Mesenchymal stem cell (in vitro differentiated cells and primary cell): ENCODE measurements around the gene CAMTA1.
A peak's percentile ranks its signal among the peaks of the same experiment; 100 is the strongest.

ENCODE experiments used
- DNase-seq: peaks from one replicate; pipeline ENCODE4 v3.0.0-alpha.2; 2013
- H2AFZ ChIP-seq: one replicate; pipeline ENCODE4 v1.6.1; 2013; ENCODE audit warnings: low read depth, mild to moderate bottlenecking, control low read depth, inconsistent platforms, low read length, moderate library complexity
- H2AK5ac ChIP-seq: 2 replicates; pipeline ENCODE4 v1.6.1; 2013; ENCODE audit warnings: low read length, moderate library complexity, mild to moderate bottlenecking, inconsistent platforms; ENCODE audit not compliant: severe bottlenecking
- H2BK120ac ChIP-seq: one replicate; pipeline ENCODE4 v1.6.1; 2013; ENCODE audit warnings: low read depth, mild to moderate bottlenecking, inconsistent platforms, low read length, moderate library complexity
- H2BK12ac ChIP-seq, 2 experiments: one replicate each; pipeline ENCODE4 v1.6.1; 2013; ENCODE audit warnings: inconsistent platforms in 2 of 2, low read length in 2 of 2, mild to moderate bottlenecking in 2 of 2, moderate library complexity in 2 of 2, control low read depth in 1 of 2
- H2BK15ac ChIP-seq: one replicate; pipeline ENCODE4 v1.6.1; 2013; ENCODE audit warnings: mild to moderate bottlenecking, low read depth, inconsistent platforms; ENCODE audit not compliant: poor library complexity, severe bottlenecking
- H2BK5ac ChIP-seq: 2 replicates; pipeline ENCODE4 v1.6.1; 2013; ENCODE audit warnings: low read depth, mild to moderate bottlenecking, low read length, control low read depth, inconsistent platforms; ENCODE audit not compliant: poor library complexity, severe bottlenecking
- H3K14ac ChIP-seq, 2 experiments: one replicate each; pipeline ENCODE4 v1.6.1; 2013; ENCODE audit warnings: inconsistent platforms in 2 of 2, low read length in 2 of 2, control low read depth in 1 of 2, mild to moderate bottlenecking in 1 of 2, moderate library complexity in 1 of 2
- H3K18ac ChIP-seq, 2 experiments: one replicate each; pipeline ENCODE4 v1.6.1; 2013; ENCODE audit warnings: inconsistent platforms in 2 of 2, low read length in 2 of 2, control low read depth in 1 of 2, low read depth in 1 of 2, mild to moderate bottlenecking in 1 of 2
- H3K23ac ChIP-seq, 2 experiments: one replicate each; pipeline ENCODE4 v1.6.1; 2013; ENCODE audit warnings: inconsistent platforms in 2 of 2, low read length in 2 of 2, mild to moderate bottlenecking in 2 of 2, moderate library complexity in 2 of 2, control low read depth in 1 of 2
- H3K27ac ChIP-seq: 2 replicates; pipeline ENCODE4 v1.5.1; 2013; ENCODE audit warnings: mild to moderate bottlenecking, moderate library complexity, low read length, control low read depth, inconsistent platforms; ENCODE audit not compliant: poor library complexity, severe bottlenecking
- H3K27me3 ChIP-seq, 2 experiments: 2 replicates each; pipeline versions ENCODE4 v1.6.1 to v1.7.0; 2013; ENCODE audit warnings: low read length in 2 of 2, mild to moderate bottlenecking in 2 of 2, moderate library complexity in 2 of 2, control low read depth in 1 of 2, inconsistent platforms in 1 of 2; ENCODE audit not compliant: control insufficient read depth in 1 of 2, insufficient read depth in 1 of 2
- H3K36me3 ChIP-seq, 2 experiments: 2 replicates each; pipeline versions ENCODE4 v1.6.1 to v1.7.0; 2013; ENCODE audit warnings: low read length in 2 of 2, control low read depth in 1 of 2, inconsistent platforms in 1 of 2, low read depth in 1 of 2, mild to moderate bottlenecking in 1 of 2; ENCODE audit not compliant: insufficient read depth in 2 of 2, control insufficient read depth in 1 of 2
- H3K4ac ChIP-seq, 2 experiments: one replicate each; pipeline ENCODE4 v1.6.1; 2013; ENCODE audit warnings: inconsistent platforms in 2 of 2, low read length in 2 of 2, mild to moderate bottlenecking in 2 of 2, moderate library complexity in 2 of 2, control low read depth in 1 of 2, low read depth in 1 of 2
- H3K4me1 ChIP-seq: 2 replicates; pipeline ENCODE4 v1.6.1; 2013; ENCODE audit warnings: low read depth, low read length, control low read depth; ENCODE audit not compliant: control insufficient read depth, insufficient read depth
- H3K4me2 ChIP-seq: 2 replicates; pipeline ENCODE4 v1.6.1; 2013; ENCODE audit warnings: low read length, mild to moderate bottlenecking, inconsistent platforms; ENCODE audit not compliant: poor library complexity, severe bottlenecking
- H3K4me3 ChIP-seq, 2 experiments: 2 replicates each; pipeline versions ENCODE4 v1.5.1 to v1.7.0; 2013; ENCODE audit warnings: low read length in 2 of 2, mild to moderate bottlenecking in 2 of 2, control low read depth in 1 of 2, low read depth in 1 of 2; ENCODE audit not compliant: insufficient read depth in 1 of 2
- H3K79me1 ChIP-seq: replicated peaks from 2 replicates; pipeline ENCODE4 v1.6.1; 2013; ENCODE audit warnings: mild to moderate bottlenecking, control low read depth, low read length, inconsistent platforms; ENCODE audit not compliant: poor library complexity, severe bottlenecking
- H3K9ac ChIP-seq: 2 replicates; pipeline ENCODE4 v1.7.0; 2013; ENCODE audit warnings: mild to moderate bottlenecking, low read length, moderate library complexity
- H3K9me3 ChIP-seq: 2 replicates; pipeline ENCODE4 v1.7.0; 2013; ENCODE audit warnings: mild to moderate bottlenecking, low read length; ENCODE audit not compliant: control insufficient read depth
- H4K8ac ChIP-seq: one replicate; pipeline ENCODE4 v1.6.1; 2013; ENCODE audit warnings: inconsistent platforms, mild to moderate bottlenecking, low read length, moderate library complexity
- H4K91ac ChIP-seq: one replicate; pipeline ENCODE4 v1.6.1; 2013; ENCODE audit warnings: mild to moderate bottlenecking, low read length, inconsistent platforms
- WGBS: methylation state at CpG from one replicate; pipeline ENCODE4 v1.1.7; 2013; ENCODE audit warnings: mixed read lengths; 5-methylcytosine and 5-hydroxymethylcytosine counted together

The CAMTA1 gene

DNA sequence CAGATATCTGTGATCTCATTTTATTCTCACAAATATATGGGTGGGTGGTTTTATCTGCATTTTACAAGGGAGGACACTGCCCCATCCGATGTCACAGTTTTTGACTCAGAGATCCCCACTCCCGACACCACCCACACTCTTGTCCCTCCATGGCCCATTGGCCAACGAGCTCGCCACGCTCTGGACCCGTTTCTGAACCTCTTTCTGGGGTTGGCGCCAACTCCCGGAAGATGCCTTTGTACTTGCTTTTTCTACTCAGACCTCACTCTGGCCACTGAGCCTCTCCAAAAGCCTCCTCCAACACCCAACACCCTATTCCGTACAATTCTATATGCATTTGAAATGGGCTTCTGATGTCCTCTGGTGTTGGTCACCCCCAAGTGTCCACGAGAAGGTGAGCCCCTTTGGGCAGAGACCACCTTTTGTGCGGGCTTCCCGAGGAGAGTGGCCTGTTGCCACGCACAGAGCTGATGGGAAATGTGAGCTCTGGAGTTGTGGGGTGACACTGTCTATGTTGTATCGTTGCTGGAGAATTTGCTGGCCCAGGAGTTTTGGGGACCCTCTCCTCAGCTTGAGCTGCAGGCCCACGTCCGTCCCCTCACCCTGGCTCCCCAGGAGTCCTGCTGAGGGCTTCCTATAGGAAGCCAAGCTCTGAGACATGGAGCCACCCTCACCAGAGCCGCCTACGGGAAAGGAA, 618.9 kb downstream of the CAMTA1 start:
- no peak overlapping the region for H4K91ac ChIP-seq
- H3K79me1 ChIP-seq, result no peaks in the 10 kb centered on the region
- no peak overlapping the region for H3K4ac ChIP-seq
- peaks cover 17% of the 10 kb centered on the region for H3K4me1 ChIP-seq
- H3K4me2 ChIP-seq, result no peak overlapping the region
- H3K9ac ChIP-seq, result no peak overlapping the region
- no peak overlapping the region for H2BK120ac ChIP-seq
- H3K23ac ChIP-seq, result no peak overlapping the region
- no peaks in the 10 kb centered on the region for H3K36me3 ChIP-seq
- H2BK12ac ChIP-seq, result no peak overlapping the region
- no peak overlapping the region for H3K4me3 ChIP-seq
- no peak overlapping the region for H4K8ac ChIP-seq
- H3K14ac ChIP-seq, result no peak overlapping the region
- WGBS, result 94% methylated on average over 18 of the region's 18 CpGs
- no peak overlapping the region for H3K18ac ChIP-seq
- H2BK15ac ChIP-seq, result peak overlapping the region; percentile 68
- peak overlapping the region; percentile 81 for H2AK5ac ChIP-seq
- H2AFZ ChIP-seq, result no peak overlapping the region
- DNase-seq, result no peak
- H2BK5ac ChIP-seq, result no peak overlapping the region
- peaks cover 0 to 7% of the 10 kb centered on the region in 2 experiments for H3K27me3 ChIP-seq
- no peak overlapping the region for H3K27ac ChIP-seq
- H3K9me3 ChIP-seq, result peaks cover 8% of the 10 kb centered on the region

- no peaks in the 10 kb centered on the region for H3K36me3 ChIP-seq
- 97% methylated on average over 9 of the region's 9 CpGs for WGBS
- no peak overlapping the region for H3K14ac ChIP-seq
- H3K4ac ChIP-seq, result no peak overlapping the region
- H4K91ac ChIP-seq, result no peak overlapping the region
- no peak overlapping the region for H3K27ac ChIP-seq
- H3K27me3 ChIP-seq, result peaks cover 0 to 15% of the 10 kb centered on the region in 2 experiments
- H3K4me2 ChIP-seq, result no peak overlapping the region
- no peaks in the 10 kb centered on the region for H3K79me1 ChIP-seq
- H3K4me1 ChIP-seq, result peaks cover 17% of the 10 kb centered on the region
- H2AFZ ChIP-seq, result no peak overlapping the region
- H3K4me3 ChIP-seq, result peak overlapping the region in 1 of 2 experiments; percentile 24
- DNase-seq, result no peak
- no peak overlapping the region for H4K8ac ChIP-seq
- no peak overlapping the region for H2AK5ac ChIP-seq
- no peak overlapping the region for H3K18ac ChIP-seq
- H3K9ac ChIP-seq, result no peak overlapping the region
- no peak overlapping the region for H2BK5ac ChIP-seq
- H2BK120ac ChIP-seq, result no peak overlapping the region
- no peak overlapping the region for H3K23ac ChIP-seq
- no peak overlapping the region for H2BK15ac ChIP-seq
- H3K9me3 ChIP-seq, result no peaks in the 10 kb centered on the region
- no peak overlapping the region for H2BK12ac ChIP-seq
These were observed 620.7 kb downstream of the CAMTA1 start for GRCh38 chr1:7405844-7406500.

DNA sequence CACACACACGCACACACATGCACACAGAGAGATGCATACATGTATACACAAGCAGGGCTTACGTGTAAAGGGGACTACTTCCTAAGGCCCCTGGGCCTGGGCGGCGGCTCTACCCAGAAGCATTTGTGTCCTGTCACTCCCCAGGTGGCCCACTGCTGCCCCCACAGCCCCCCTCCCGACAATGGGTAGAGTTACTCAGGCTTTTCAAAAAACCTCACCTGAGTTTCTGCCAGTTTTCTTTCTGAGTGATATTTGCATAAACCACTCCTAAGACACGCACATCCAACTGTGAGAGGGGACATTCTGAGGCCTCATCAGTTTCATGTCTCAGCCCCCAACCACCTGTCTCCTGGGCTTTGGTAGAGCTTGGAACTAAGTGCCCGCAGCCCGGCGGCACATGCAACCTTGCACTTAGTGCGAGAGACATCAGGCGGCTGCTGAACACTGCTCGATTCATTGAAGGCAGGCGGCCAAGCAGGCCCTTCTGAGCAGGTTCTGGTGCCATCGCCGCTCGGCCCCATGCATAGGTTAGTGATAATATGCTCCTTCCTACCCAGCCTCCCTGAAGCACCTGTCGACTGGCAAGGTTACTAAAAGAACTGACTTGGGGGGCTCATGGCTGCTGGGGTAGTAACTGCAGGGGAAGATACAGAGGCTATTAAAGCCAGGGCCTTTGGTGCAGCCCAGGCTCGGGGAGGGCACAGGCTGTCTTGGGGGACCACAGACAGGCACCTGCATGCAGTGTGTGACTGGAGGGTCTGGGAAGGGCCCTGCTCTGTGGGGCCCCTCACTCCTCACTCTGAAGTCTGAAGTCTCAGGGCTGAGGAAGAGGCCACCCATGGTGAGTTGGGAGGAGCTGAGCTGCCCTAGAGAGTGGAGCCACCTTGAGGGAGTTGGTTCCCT, 621.6 kb downstream of the CAMTA1 start:
- Histone ChIP-seq H3K4me1 (peaks cover 17% of the 10 kb centered on the region), H3K4me3 (no peak overlapping the region), H3K9ac (no peak overlapping the region), H3K14ac (peak overlapping the region in 1 of 2 experiments; percentile 8), H4K8ac (no peak overlapping the region), H3K27ac (no peak overlapping the region), H3K27me3 (peaks cover 0 to 15% of the 10 kb centered on the region in 2 experiments), H3K36me3 (no peaks in the 10 kb centered on the region), H3K4me2 (no peak overlapping the region), H2BK12ac (no peak overlapping the region), H2AFZ (no peak overlapping the region), H2BK5ac (no peak overlapping the region), H3K79me1 (no peaks in the 10 kb centered on the region), H3K4ac (no peak overlapping the region), H2BK15ac (no peak overlapping the region), H3K23ac (no peak overlapping the region), H2BK120ac (no peak overlapping the region), H3K18ac (no peak overlapping the region), H4K91ac (no peak overlapping the region), H3K9me3 (no peaks in the 10 kb centered on the region), H2AK5ac (no peak overlapping the region)
- 94% methylated on average over 18 of the region's 18 CpGs for WGBS
- DNase-seq, result no peak

GRCh38 chr1:7407544-7407895, 622.3 kb downstream of the CAMTA1 start:
- DNase-seq, result no peak
- Histone ChIP-seq H3K79me1 (no peaks in the 10 kb centered on the region), H3K18ac (no peak overlapping the region), H3K9ac (no peak overlapping the region), H3K36me3 (no peaks in the 10 kb centered on the region), H3K27ac (no peak overlapping the region), H3K4ac (no peak overlapping the region), H3K9me3 (no peaks in the 10 kb centered on the region), H2BK120ac (no peak overlapping the region), H4K8ac (no peak overlapping the region), H2BK12ac (no peak overlapping the region), H2BK15ac (no peak overlapping the region), H3K14ac (no peak overlapping the region), H2AK5ac (no peak overlapping the region), H2BK5ac (no peak overlapping the region), H3K4me1 (peaks cover 12% of the 10 kb centered on the region), H4K91ac (no peak overlapping the region), H3K4me2 (no peak overlapping the region), H3K4me3 (no peak overlapping the region), H2AFZ (no peak overlapping the region), H3K23ac (no peak overlapping the region), H3K27me3 (peaks cover 0 to 15% of the 10 kb centered on the region in 2 experiments)
- WGBS, result 97% methylated on average over 7 of the region's 7 CpGs
